Measurements from ENCODE around the gene ALDH6A1.
"Not testable (repeated sequence)": the region's sequence is repeated elsewhere in the genome, so short reads cannot be mapped to it uniquely, and the experiment has no call there.

Gene ALDH6A1

GRCh38 chr14:74084277-74085046, at the start of gene ALDH6A1, which contains the start of gene LIN52:
ALDH6A1 (minus strand) TSS chr14:74084453; CDS start chr14:74084394, 59 bp downstream.
LIN52 (plus strand) TSS chr14:74084956; CDS start chr14:74084975, 19 bp downstream.
- peak; percentile 100 for DNase-seq

GRCh38 chr14:74127634-74128033, 43.4 kb upstream of the ALDH6A1 start:
- DNase-seq, result no peak

GRCh38 chr14:74126315-74127013, 42.2 kb upstream of the ALDH6A1 start:
- DNase-seq, result no peak

GRCh38 chr14:74125487-74125886, 41.2 kb upstream of the ALDH6A1 start:
- not testable (repeated sequence) for DNase-seq

- DNase-seq, result peak; percentile 59
Measured at GRCh38 chr14:74111395-74112216, 27.4 kb upstream of the ALDH6A1 start.

GRCh38 chr14:74109369-74109768, 25.1 kb upstream of the ALDH6A1 start:
- no peak for DNase-seq

GRCh38 chr14:74105381-74105780, 21.1 kb upstream of the ALDH6A1 start:
- DNase-seq, result no peak

- DNase-seq, result no peak
Measured at GRCh38 chr14:74089251-74090020, 5.2 kb upstream of the ALDH6A1 start.

GRCh38 chr14:74085828-74086227, 1.6 kb upstream of the ALDH6A1 start:
- DNase-seq, result no peak

- DNase-seq, result no peak
Measured at GRCh38 chr14:74085047-74085637, 889 bp upstream of the ALDH6A1 start.

GRCh38 chr14:74083784-74084276, 423 bp downstream of the ALDH6A1 start:
- DNase-seq, result no peak

GRCh38 chr14:74083161-74083560, 1.1 kb downstream of the ALDH6A1 start:
- DNase-seq, result no peak

- no peak for DNase-seq
Measured at GRCh38 chr14:74081491-74081890, 2.8 kb downstream of the ALDH6A1 start.

- DNase-seq, result no peak
Measured at GRCh38 chr14:74080820-74081460, 3.3 kb downstream of the ALDH6A1 start.

- DNase-seq, result no peak
Measured at GRCh38 chr14:74077401-74077800, 6.9 kb downstream of the ALDH6A1 start.

- no peak for DNase-seq
Measured at GRCh38 chr14:74065746-74066575, 18.3 kb downstream of the ALDH6A1 start.

- DNase-seq, result no peak
Measured at GRCh38 chr14:74064883-74065282, 19.4 kb downstream of the ALDH6A1 start.

GRCh38 chr14:74064426-74064825, 19.8 kb downstream of the ALDH6A1 start:
- DNase-seq, result no peak

- DNase-seq, result no peak
Measured at GRCh38 chr14:74062809-74063150, 21.5 kb downstream of the ALDH6A1 start.

GRCh38 chr14:74049876-74050495, 34.3 kb downstream of the ALDH6A1 start:
- no peak for DNase-seq
